NCI-H460 (cell line): ENCODE measurements around the gene EYA2. TPM values are rescaled to one million over a fixed set of nuclear protein-coding genes. Genes with fewer than 3 reads are reported as not detected.

Experiments used
- DNase-seq: peaks from one replicate; pipeline ENCODE4 v3.0.0-alpha.2; 2016; ENCODE audit warnings: low read depth; ENCODE audit errors: extremely low read depth
- total RNA-seq: library from RNA; depleted of rRNA; stranded (reverse); fragments of >200 nt; shearing (Covaris generic); gene quantifications from 2 replicates; pipeline ENCODE4 v1.2.3, GENCODE V29; 2014

Gene EYA2
- total RNA-seq, 1 experiment from 2014 or later, result 0.32 TPM

DNA sequence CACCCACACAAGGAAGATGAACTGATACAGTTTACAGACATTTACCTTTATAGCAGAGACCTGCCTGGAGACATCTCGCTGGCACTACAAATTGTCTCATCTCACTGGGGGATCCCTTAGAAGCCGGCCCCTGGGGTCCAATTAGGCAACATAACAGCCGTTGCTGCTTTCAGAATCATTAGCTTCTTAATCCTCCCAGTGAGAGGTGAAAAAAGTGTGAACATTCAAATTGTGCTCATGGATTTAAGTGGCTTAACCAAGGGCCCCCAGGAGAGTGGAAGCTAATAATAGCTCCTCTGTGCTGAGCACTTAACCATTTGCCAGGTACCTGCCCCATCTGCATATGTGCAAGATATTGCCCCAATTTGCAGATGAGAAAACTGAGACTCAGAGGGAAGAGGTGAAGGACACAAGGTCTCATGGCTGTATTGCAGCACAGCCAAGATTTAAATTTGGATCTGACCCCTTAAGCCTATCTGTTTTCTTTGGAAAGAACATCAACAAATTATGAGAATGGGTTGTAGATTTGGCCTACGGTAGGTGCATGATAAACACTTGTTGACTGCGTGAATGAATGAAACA lies 101.0 kb downstream of the EYA2 start:
- DNase-seq, result no peak

DNA sequence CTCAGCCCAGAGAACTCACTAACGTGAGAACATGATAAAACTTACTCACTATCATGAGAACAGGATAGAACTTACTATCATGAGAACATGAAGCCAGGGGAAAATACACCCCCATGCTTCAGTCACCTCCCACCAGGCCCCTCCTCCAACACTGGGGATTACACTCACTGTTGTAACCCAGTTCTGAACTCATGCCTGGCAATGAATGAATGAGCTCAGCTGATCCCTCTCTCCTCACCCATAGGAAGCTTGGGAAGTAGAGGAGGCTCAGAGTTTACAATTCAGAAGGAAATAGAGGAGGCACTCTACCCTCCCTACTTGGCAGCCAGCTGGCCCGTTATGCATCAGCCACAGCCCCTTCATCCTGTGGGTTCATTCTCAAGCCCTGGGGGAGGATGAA lies 102.5 kb downstream of the EYA2 start:
- no peak for DNase-seq

DNA sequence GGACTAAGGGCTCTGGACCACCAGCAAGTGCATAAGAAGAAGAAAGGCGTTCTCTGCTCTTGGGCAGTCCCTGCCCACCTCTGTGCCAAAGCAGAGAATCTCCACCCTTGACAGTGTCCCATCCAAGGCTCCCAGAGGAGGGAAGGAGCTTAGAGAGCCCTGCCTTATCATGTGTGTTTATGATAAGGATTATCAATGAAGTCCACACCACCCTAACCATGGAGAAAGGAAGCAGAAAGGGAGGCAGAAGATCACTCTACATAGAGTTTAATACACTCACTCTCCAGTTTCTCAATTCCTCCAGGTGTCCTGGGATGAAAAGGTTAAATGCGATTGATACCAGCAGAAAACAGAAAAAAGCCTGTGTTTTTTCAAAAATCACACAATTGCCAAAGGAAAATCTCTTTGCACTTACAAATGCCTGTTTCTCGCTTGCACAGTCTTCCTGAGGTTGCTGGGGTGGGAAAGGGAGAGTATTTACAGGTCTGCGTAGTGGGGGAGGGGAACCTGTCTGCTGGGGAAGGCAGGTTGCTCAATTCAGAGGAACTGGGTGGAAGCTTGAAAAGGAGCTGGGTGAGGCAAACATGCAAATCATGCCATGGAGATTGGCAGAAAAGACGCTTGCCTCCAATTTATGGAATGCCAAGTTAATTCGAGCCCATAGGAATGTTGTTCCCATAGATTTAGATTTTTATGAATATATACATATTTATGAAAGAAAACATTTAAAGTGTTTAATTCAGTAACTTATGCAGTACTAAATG lies 104.0 kb downstream of the EYA2 start:
- no peak for DNase-seq

DNA sequence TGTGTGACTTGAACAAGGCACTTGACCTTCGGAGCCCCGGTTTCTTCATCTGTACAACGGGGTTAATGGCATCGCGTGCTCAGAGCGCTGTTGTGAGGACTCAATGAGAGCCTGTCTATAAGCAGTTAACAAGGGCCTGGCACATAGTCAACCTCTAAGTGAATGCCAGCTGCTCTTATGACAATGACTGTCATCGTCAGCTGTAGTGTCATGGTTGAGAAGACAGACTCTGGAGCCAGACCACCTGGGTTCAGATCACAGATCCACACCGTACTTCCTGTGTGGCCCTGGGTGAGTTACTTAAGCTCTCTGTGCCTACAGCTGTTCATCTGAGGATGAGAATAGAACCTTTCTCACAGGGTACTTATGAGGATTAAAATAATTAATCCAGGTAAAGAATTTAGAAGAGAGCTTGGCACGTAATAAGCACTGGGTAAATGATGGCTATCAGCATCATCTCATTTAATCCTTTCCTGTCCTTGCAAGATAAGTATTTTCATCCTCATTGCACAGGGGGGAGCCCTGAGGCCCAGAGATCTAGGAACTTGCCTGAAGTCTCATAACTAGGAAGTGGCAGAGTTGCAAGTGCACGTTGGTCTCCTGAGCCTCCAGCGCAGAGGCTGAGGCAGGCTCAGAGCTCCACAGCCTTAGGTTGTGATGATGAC lies 105.3 kb downstream of the EYA2 start:
- no peak for DNase-seq

DNA sequence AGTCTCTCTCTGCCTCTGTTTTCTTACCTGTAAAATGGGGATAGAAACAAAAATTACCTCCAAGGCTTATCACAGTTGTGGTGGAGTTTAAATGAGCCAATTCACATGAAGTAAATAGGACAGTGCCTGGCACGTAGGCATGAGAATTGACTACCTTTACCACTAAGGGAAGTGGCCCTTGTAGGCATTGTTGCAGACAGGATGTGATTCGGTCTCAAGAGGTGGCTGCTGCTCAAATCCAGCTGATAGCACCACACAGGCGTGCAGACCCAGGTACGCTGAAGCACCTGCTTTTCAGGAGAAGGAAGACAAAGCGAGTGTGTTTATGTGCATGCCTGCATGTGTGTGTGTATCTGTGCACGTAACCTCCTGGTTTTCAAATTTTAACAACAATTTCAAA lies 108.6 kb downstream of the EYA2 start:
- DNase-seq, result no peak

DNA sequence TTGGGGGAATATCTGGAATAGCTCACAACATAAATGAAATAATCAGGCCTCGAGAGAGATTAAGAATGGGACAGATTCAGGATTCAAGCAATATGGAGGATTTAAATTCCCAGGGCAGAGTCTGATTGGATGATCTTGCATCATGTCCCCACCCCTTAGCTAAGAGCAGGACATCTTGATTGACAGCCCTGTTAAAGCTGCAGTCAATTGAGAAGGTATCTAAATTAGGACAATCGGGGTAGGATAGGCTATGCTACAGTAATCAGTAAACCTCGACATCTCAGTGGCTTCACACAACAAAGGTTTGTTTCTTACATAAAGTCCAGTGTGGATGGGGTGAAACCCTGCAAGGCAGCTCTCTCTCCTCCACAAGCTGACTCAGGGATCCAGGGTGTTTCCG lies 109.5 kb downstream of the EYA2 start:
- no peak for DNase-seq

DNA sequence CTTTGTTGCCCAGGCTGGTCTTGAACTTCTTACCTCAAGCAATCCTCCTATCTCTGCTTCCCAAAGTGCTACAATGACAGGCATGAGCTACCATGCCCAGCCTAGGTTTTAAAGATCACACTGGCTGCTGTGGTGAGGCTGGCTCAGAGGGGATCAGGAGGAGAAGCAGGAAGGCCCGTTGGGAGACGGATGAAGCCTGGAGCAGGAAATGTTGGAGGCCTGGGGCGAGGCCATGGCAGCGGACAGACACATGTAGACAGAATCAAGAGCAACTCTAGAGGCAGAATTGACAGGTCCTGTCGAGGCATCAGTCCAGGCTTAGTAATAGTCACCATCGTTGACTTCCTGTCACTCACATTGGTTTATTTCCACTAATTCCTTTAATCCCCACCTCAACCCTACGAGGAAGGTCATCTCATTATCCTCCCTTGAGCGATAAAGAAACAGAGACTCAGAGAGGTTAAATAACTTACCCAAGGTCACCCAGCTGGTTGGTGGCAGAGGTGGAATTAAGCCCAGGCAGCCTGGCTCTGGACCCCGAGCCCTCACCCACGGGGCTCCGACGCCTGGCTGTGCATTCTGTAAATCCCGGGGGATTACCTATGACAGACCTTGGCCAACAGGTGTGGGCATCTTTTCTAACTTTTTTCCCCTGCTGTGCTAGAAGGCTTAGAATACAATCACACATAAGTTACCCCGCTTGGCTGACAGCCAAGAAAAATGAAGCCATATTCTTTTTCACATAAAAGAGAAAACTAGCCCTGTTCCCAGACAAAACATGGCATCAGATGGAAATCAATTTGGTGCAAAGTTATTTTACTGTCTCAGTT lies 113.4 kb downstream of the EYA2 start:
- DNase-seq, result no peak

DNA sequence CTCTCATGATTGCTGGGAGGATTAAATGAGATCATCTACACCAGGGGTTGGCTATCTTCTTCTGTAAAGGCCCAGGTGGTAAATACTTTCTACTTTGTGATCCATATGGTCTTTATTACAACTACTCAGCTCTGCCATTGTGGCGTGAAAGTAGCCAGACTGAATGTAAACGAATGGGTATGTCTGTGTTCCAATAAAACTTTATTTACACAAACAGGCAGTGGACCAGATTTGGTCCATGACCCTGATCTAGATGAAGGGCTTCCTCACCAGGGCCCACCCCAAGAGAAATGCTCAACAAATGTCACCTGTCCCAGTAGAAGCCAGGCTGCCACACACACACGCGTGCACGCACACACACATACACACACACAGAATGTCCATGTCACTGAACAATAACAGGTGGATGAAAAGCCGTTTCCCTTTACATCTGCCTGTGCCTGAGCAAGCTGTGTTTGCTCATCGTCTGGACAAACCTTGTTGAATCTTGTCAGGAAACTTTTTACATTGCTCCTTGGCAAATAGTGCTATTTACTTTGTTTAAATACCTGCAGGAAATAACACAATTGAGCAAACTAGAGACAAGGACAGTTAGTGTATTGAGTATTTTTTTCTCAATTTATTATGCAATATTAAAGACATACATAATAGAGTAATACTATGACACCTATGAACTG lies 114.3 kb downstream of the EYA2 start:
- no peak for DNase-seq

DNA sequence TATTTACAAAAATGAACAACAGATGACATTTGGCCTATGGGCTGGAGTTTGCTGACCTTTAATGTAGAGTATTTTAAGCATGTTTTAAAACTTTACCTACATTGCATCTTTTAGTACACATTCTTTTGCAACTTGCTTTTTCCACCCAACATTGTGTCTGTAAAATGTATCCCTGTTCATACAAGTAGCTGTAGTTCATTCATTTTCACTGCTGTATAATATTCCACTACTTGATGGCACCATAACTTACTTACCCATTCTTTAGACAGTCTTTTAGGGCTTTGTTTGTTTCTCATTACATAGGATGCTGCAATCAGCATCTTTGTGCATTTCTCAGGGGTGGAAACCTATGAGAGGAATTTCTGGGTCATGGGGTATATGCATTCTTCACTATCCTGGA lies 115.1 kb downstream of the EYA2 start:
- no peak for DNase-seq

DNA sequence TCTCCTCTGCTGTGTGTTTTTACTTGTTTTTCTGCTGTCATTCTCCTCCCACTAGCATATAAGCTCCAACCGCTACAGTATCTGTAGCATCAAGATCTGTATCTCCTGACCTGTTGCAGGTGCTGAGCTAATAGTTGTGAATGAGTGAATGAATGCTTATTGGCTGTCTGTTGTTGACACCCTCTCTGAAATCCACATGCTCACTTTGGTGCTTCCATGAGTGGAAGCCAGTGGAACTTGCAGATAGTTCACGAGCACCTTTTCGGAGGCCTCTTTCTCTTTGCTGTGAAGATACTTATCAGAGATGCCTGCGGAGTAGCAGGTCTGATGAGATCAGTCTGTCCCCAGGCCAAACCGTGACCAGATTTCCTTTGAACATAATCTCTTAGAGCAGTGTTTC lies 117.3 kb downstream of the EYA2 start:
- DNase-seq, result no peak

DNA sequence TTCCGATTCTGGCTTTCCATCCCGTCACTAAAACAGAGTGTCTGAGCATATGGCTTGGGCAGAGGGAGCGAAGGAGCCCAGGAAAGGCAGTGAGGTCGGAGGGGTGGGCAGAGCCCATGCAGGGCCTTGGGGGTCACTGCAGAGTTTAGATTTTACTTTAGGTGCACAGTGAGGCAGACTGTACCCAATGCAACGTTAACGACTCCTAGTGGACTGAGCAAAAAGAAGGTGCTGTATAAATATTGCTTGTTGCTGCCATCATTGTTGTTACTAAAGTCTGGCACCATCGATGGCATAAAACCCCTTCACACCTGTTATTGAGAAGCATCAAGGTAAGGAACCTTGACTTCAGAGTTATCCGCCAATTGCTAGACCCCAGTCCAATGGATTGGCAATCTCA lies 119.0 kb downstream of the EYA2 start:
- DNase-seq, result no peak

DNA sequence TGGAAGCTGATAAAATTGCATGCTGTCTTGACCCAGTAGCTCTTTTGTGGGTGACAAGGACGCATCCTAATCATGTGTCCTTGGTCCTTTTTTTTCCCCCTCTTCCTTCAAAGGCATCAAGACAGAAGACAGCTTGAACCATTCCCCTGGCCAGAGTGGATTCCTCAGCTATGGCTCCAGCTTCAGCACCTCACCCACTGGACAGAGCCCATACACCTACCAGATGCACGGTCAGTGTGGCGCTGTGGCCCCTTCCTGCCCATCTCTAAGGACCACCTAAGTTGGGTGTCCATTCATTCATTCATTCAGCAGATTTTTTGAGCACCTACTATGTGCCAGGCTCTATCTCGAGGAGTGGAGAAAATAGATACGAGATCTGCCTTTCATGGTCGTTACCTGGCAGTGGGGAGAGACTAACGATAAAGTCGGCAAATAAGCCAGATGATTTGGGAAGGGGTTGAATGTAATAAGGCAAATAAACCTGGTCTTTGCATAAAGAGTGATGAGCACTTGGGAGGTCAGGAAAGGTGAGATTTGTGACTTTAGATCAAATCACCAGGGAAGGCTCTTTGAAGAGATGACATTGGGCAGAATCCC lies 121.5 kb downstream of the EYA2 start:
- DNase-seq, result no peak

DNA sequence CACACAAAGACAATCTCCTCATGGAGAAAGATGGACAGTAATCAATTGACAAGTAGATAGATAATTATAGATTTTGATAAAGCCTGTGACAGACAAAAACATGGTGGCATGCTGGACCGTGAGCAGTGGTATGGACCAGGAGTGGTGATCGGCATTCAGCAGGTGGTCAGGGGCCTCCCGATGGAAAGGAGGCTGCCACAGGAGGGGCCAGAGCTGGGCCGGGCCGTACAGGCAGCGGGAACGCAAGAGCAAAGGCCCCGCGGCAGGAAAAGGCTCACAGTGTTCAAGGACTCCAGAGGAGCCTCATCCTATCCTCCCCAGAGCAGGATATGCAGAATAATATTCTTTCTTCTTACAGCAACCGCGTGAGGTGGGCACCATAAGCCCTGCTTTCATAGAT lies 123.7 kb downstream of the EYA2 start:
- DNase-seq, result no peak

DNA sequence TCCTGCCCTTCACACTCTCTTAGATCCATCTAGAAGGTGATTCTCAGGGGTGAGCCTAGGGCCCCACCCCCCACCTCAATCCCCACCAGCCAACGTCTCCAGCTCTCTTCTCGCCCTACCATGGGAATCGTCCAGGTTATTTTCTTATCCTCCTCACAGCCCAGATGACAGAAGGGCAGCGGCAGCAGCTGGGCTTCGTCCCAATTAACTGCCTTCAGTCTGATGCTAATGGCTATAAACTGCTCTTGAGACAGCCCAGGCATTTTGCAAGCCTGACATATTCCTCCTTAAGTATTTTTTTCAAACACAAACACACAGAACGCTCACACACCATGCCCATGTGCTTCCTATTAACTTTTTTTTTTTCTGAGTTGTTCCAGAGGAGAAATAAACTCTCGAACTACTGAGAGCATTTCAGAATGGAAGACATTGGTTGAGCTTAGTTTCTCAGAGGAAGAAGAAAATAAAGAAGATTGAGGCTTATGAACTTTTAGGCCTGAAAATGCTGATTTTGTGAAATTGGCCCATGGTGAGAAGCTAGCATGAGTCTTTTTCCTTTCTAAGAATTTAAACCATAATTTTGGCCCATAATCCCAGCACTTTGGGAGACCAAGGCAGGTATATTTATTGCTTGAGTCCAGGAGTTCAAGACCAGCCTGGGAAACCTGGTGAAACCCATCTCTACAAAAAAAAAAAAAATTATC lies 124.6 kb downstream of the EYA2 start:
- no peak for DNase-seq

DNA sequence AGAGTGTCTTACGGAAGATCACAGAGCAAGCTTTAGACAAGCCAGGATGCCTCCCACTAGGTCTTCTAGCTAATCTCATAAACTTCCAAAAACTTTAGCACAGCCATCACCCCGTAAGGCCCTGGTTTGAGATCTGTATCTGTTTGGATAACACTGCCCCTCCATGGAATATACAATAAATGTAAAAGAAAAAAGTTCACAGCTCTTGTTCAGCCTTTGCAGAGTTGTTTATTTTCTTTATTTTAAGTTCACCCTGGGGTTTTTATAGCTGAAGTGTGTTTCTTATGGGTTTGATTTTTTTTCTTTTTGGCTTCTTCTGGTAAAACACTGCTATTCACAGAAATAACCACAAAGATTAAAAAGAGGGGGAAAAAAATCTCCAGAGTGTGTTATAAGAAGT lies 125.6 kb downstream of the EYA2 start:
- DNase-seq, result no peak

DNA sequence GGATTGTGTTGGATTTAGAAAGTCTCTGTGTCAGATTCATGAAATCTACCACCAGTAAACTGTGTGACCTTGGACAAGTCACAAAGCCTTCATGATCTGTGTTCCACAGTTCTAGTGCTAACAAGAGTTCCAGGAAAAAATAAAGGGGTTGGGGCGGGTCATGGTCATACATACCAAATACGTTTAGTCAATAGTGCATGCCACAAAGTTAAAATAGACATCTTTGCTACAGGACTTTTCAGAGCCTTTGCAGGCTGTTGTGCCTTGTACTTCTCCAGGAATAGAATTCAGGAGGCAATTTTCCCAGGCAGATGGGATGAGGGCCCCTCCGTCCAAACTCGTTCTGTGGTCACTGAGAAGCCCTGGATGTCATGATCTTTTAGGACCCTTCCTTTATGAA lies 127.2 kb downstream of the EYA2 start:
- DNase-seq, result no peak

DNA sequence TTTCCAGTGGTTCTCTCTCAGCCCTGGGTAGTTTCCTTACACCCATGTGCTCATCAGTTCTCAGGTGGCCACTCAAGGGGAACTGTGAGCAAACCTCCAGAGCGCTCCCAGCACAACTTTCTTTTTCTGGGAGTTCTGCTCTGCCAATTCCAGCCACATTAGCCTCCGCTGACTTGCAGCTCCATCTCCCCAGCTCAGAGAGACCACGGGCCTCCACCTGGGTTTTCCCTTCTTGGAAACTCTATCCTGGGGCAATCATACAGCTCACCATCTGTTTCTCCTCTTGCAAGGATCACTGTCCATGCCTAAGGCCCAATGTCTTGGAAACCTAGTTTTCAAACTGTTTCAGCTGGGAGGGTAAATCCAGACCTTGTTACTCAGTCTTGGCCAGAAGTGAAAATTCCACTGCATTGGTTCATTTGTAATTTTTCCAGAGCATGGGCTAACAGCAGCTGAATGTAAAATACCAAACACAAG lies 129.9 kb downstream of the EYA2 start:
- DNase-seq, result no peak

DNA sequence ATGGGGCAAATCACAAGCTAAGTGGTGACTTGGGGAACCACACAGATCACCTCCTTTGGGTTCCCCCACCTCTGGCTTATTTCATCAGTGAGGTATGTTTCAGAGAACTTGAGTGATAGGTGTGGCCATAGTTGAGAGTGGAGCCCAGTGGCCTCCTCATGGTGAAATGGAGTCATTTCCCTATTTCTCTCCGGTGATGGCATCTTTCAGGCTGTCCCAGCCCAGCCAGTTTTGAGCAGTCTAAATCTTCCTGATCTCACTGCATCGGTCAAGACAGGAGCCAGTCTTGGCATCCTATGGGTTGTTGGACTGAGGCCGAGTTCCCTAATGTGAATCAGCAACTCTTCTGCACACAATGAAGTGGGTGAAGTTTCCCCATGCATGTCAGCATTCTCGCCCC lies 132.4 kb downstream of the EYA2 start:
- no peak for DNase-seq

DNA sequence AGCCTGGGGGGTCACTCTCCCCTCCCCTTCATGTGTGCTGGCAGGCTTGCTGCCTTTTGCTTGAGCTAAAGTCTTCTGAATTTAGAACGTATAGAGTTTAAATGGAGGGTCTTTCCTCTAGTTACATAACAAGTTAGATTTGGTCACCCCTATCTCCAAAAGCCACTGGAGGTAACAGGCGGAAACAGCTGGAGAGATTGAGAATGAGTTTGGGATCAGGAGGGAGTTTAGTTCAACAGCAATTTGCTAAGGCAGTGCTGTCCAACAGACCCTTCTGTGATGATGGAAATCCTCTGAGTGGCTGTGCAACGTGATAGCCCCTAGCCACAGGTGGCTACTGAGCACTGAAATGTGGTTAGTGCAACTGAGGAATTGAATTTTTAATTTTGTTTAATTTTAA lies 132.8 kb downstream of the EYA2 start:
- DNase-seq, result no peak

DNA sequence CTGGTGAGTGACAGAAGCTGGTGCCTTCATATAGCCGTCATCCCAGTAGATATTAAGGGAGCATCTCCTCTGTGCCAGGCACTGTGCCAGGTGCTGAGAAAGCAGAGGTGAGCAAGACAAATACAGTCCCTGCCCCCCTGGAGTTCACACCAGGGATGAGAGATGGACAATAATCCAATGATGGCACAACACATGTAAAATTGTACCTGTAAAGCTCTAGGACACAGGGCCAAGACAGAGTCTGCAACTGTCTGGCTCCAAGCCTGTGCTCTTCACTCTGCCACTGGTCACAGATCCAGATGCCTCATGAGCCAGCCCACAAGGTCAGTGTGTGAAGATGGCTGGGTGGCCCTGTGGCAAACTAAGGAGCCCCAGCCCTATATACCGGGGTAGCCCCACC lies 133.8 kb downstream of the EYA2 start:
- DNase-seq, result no peak
